ENCODE results near the gene GYG1.

GRCh38 chr3:148943506-148944205 is 47.7 kb upstream of the GYG1 start:
- TF ChIP-seq, protein P1, sequence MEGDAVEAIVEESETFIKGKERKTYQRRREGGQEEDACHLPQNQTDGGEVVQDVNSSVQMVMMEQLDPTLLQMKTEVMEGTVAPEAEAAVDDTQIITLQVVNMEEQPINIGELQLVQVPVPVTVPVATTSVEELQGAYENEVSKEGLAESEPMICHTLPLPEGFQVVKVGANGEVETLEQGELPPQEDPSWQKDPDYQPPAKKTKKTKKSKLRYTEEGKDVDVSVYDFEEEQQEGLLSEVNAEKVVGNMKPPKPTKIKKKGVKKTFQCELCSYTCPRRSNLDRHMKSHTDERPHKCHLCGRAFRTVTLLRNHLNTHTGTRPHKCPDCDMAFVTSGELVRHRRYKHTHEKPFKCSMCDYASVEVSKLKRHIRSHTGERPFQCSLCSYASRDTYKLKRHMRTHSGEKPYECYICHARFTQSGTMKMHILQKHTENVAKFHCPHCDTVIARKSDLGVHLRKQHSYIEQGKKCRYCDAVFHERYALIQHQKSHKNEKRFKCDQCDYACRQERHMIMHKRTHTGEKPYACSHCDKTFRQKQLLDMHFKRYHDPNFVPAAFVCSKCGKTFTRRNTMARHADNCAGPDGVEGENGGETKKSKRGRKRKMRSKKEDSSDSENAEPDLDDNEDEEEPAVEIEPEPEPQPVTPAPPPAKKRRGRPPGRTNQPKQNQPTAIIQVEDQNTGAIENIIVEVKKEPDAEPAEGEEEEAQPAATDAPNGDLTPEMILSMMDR (IDR thresholded peaks at IDR 0.05; ENCODE audit: low read length), result peak; percentile 94
- no peak for TF ChIP-seq EZH2 (IDR thresholded peaks at IDR 0.05; ENCODE audit: borderline replicate concordance, low read length)
